H1 (cell line): ENCODE data around the gene BHLHE23. TPM values are rescaled to one million over a fixed set of nuclear protein-coding genes. Genes with fewer than 3 reads are reported as not detected.

Source experiments
- HDAC6 ChIP-seq: IDR thresholded peaks from one replicate; pipeline ENCODE4 v1.7.1; 2012; ENCODE audit warnings: low read depth, mild to moderate bottlenecking, inconsistent platforms, low read length, moderate library complexity
- KDM4A ChIP-seq: IDR thresholded peaks from one replicate; pipeline ENCODE4 v1.7.1; 2012; ENCODE audit warnings: low read depth, mild to moderate bottlenecking, moderate library complexity, low read length, inconsistent platforms; ENCODE audit not compliant: severe bottlenecking
- KDM5A ChIP-seq: fragments of 200-600 bp; IDR thresholded peaks from 2 replicates; pipeline ENCODE4 v1.7.1; 2012; ENCODE audit warnings: mild to moderate bottlenecking, low read length, inconsistent platforms, mixed read lengths
- NRF1 ChIP-seq: IDR thresholded peaks from 2 replicates; pipeline ENCODE4 v1.6.1; 2011; ENCODE audit warnings: mild to moderate bottlenecking, low read depth, low read length, improper control_type of control experiment
- RNF2 ChIP-seq: fragments of 200-900, 300-1000 bp; sonication (generic); IDR thresholded peaks from 2 replicates; pipeline ENCODE4 v1.7.1; 2016; ENCODE audit warnings: borderline replicate concordance, low read depth, mild to moderate bottlenecking, antibody characterized with exemption, low read length; ENCODE audit not compliant: poor library complexity, severe bottlenecking; ENCODE audit errors: missing control alignments
- polyA plus RNA-seq, 7 experiments: library from polyadenylated mRNA; depleted of rRNA in 3 of 7; stranded (reverse) in 5 of 7; unstranded in 2 of 7; fragments of >200 nt in 5 of 7; fragments of 200-250 nt in 2 of 7; gene quantifications; 1 replicate in 5 of 7; 2 replicates in 1 of 7; 4 replicates in 1 of 7; pipeline versions ENCODE4 v1.2.1 to v1.2.3, GENCODE V29; 2011 to 2013; ENCODE audit warnings: missing spikeins in 2 of 7, mixed read lengths in 2 of 7
- total RNA-seq: library from RNA; stranded (reverse); fragmentation: NEBNext Ultra II Directional; extraction: Animal tissue kit (Norgen Biotek cat#: 25700); gene quantifications from 2 replicates; pipeline ENCODE4 v1.2.1, GENCODE V29; 2021
- TF ChIP-seq, protein P1 (sequence below): IDR thresholded peaks from 2 replicates; pipeline ENCODE4 v1.6.1; 2011; ENCODE audit warnings: low read depth, mild to moderate bottlenecking, low read length; ENCODE audit not compliant: insufficient read depth

BHLHE23 gene
- total and polyA plus RNA-seq, 2 of the 8 experiments (the other 6 are each of a cell fraction or from before 2014, with no cell fraction given) = 0.47 TPM; not detected in 1

DNA sequence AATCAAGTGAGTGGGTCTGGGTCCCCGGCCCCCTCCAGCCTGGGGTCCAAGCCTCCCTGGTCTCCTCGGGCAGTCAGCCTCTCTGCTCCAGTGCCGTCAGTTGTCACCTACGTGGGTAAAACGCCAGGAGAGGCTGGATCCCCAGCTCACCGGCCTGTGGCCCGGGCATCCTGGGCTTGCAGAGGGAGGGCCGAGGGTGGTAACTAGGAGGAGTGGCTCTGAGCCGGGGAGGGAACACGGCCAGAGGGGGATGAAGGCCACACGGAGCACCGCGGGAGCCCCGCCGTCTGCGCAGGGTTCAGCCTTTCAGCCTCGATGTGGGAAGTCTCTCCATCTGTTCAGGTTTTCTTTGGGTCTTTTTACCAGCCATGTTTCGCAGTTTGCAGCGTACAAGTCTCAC is 29.5 kb upstream of the BHLHE23 start (continued):
- TF ChIP-seq KDM4A (no peak), KDM5A (no peak), RNF2 (no peak), HDAC6 (no peak), NRF1 (no peak)
- TF ChIP-seq, protein P1, sequence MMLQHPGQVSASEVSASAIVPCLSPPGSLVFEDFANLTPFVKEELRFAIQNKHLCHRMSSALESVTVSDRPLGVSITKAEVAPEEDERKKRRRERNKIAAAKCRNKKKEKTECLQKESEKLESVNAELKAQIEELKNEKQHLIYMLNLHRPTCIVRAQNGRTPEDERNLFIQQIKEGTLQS = no peak
